IMR-90 (cell line): ENCODE data around the gene TNFRSF4. TPM values are rescaled to one million over a fixed set of nuclear protein-coding genes. Genes with fewer than 3 reads are reported as not detected.

ENCODE experiments used
- ATAC-seq: fragments of 200-7000 bp; cut with Tn5 transposase; 2 replicates; pipeline ENCODE4 v1.9.1; 2020; ENCODE audit warnings: low read depth, mild to moderate bottlenecking, moderate library complexity
- BruUV-seq: library from RNA; stranded (reverse); fragments of 400-500 nt; replicated peaks from 2 replicates; lab custom pipeline; 2021; lab: Mats Ljungman, UMichigan
- CTCF ChIA-PET: fragments of 300-600 bp; formaldehyde crosslinking; extraction: SDS; loops from one replicate; lab custom pipeline; 2021; ENCODE audit warnings: antibody characterized with exemption; lab: Yijun Ruan, JAX
- POLR2A ChIA-PET: fragments of 300-600 bp; sonication (Branson Sonifier 250); formaldehyde crosslinking; loops from one replicate; lab custom pipeline; 2022; ENCODE audit warnings: antibody characterized with exemption; ENCODE audit not compliant: unreplicated experiment; lab: Charles Lee
- DNase-seq: peaks from one replicate; pipeline ENCODE4 v3.0.0; 2013
- H2AFZ ChIP-seq: replicated peaks from 2 replicates; pipeline ENCODE3; 2013; ENCODE audit warnings: low read length, mild to moderate bottlenecking; ENCODE audit not compliant: poor library complexity
- H2AK5ac ChIP-seq: 2 replicates; pipeline ENCODE4 v1.6.1; 2013; ENCODE audit warnings: low read depth, low read length, inconsistent platforms
- H2AK9ac ChIP-seq: replicated peaks from 2 replicates; pipeline ENCODE3; 2013; ENCODE audit warnings: mild to moderate bottlenecking, low read depth, low read length, moderate library complexity; ENCODE audit not compliant: poor library complexity
- H2BK120ac ChIP-seq: 2 replicates; pipeline ENCODE4 v1.6.1; 2013; ENCODE audit warnings: low read depth, low read length, inconsistent platforms
- H2BK15ac ChIP-seq: 3 replicates; pipeline ENCODE4 v1.6.1; 2013; ENCODE audit warnings: low read depth, low read length, inconsistent platforms
- H2BK20ac ChIP-seq: 2 replicates; pipeline ENCODE4 v1.6.1; 2013; ENCODE audit warnings: low read depth, mild to moderate bottlenecking, inconsistent platforms, low read length, moderate library complexity
- H2BK5ac ChIP-seq: 2 replicates; pipeline ENCODE4 v1.6.1; 2013; ENCODE audit warnings: mild to moderate bottlenecking, low read depth, low read length, inconsistent platforms; ENCODE audit not compliant: poor library complexity, severe bottlenecking
- H3K14ac ChIP-seq: replicated peaks from 2 replicates; pipeline ENCODE4 v1.6.1; 2013; ENCODE audit warnings: low read depth, low read length, inconsistent platforms
- H3K18ac ChIP-seq: 2 replicates; pipeline ENCODE4 v1.6.1; 2013; ENCODE audit warnings: low read depth, low read length, control low read depth
- H3K23ac ChIP-seq: 2 replicates; pipeline ENCODE4 v1.6.1; 2013; ENCODE audit warnings: low read depth, low read length, inconsistent platforms
- H3K27ac ChIP-seq: 2 replicates; pipeline ENCODE4 v1.5.1; 2013; ENCODE audit warnings: mild to moderate bottlenecking, control low read depth, low read length; ENCODE audit not compliant: insufficient read depth
- H3K27me3 ChIP-seq: 2 replicates; pipeline ENCODE4 v1.6.1; 2013; ENCODE audit warnings: low read length; ENCODE audit not compliant: control insufficient read depth, insufficient read depth
- H3K36me3 ChIP-seq: 2 replicates; pipeline ENCODE4 v1.6.1; 2013; ENCODE audit warnings: low read length, mixed read lengths; ENCODE audit not compliant: control insufficient read depth, insufficient read depth
- H3K4ac ChIP-seq: 2 replicates; pipeline ENCODE4 v1.6.1; 2013; ENCODE audit warnings: low read depth, low read length, inconsistent platforms
- H3K4me1 ChIP-seq: 2 replicates; pipeline ENCODE4 v1.6.1; 2013; ENCODE audit warnings: low read length, mixed read lengths; ENCODE audit not compliant: control insufficient read depth, insufficient read depth
- H3K4me2 ChIP-seq: 2 replicates; pipeline ENCODE4 v1.6.1; 2013; ENCODE audit warnings: low read depth, mild to moderate bottlenecking, control low read depth, low read length, moderate library complexity
- H3K4me3 ChIP-seq: 2 replicates; pipeline ENCODE4 v1.5.1; 2013; ENCODE audit warnings: low read depth, mild to moderate bottlenecking, control low read depth, low read length, moderate library complexity; ENCODE audit not compliant: insufficient read depth
- H3K56ac ChIP-seq: 2 replicates; pipeline ENCODE4 v1.6.1; 2013; ENCODE audit warnings: low read length, inconsistent platforms; ENCODE audit not compliant: insufficient read depth; ENCODE audit errors: extremely low read depth
- H3K79me1 ChIP-seq, 2 experiments: 2 replicates each; pipeline ENCODE4 v1.6.1; 2013; ENCODE audit warnings: low read length in 2 of 2, inconsistent platforms in 1 of 2, low read depth in 1 of 2
- H3K9ac ChIP-seq: 2 replicates; pipeline ENCODE4 v1.6.1; 2013; ENCODE audit warnings: low read depth, low read length, control low read depth
- H3K9me1 ChIP-seq: 2 replicates; pipeline ENCODE4 v1.6.1; 2013; ENCODE audit warnings: low read length, inconsistent platforms; ENCODE audit not compliant: insufficient read depth
- H3K9me3 ChIP-seq: 2 replicates; pipeline ENCODE4 v1.6.1; 2013; ENCODE audit warnings: low read length; ENCODE audit not compliant: control insufficient read depth, insufficient read depth
- H4K20me1 ChIP-seq: 2 replicates; pipeline ENCODE4 v1.6.1; 2013; ENCODE audit warnings: low read length, inconsistent platforms; ENCODE audit not compliant: insufficient read depth
- H4K5ac ChIP-seq: 2 replicates; pipeline ENCODE4 v1.6.1; 2013; ENCODE audit warnings: mild to moderate bottlenecking, low read depth, low read length, control low read depth
- H4K8ac ChIP-seq, 2 experiments: 2 replicates each; pipeline ENCODE4 v1.6.1; 2013; ENCODE audit warnings: low read depth in 2 of 2, low read length in 2 of 2, control low read depth in 1 of 2, inconsistent platforms in 1 of 2
- H4K91ac ChIP-seq: 2 replicates; pipeline ENCODE4 v1.6.1; 2013; ENCODE audit warnings: low read depth, low read length, inconsistent platforms; ENCODE audit not compliant: insufficient read depth
- CEBPB ChIP-seq: IDR thresholded peaks from 2 replicates; pipeline ENCODE4 v1.6.1; 2012; ENCODE audit warnings: low read depth, low read length, improper control_type of control experiment
- ELK1 ChIP-seq: fragments of 150-350 bp; IDR thresholded peaks from 2 replicates; pipeline ENCODE4 v1.6.1; 2016; ENCODE audit warnings: low read depth, mild to moderate bottlenecking, low read length, moderate library complexity, borderline replicate concordance
- MAFK ChIP-seq: IDR thresholded peaks from 2 replicates; pipeline ENCODE4 v1.6.1; 2012; ENCODE audit warnings: low read depth, low read length, improper control_type of control experiment
- POLR2A ChIP-seq: IDR thresholded peaks from 2 replicates; pipeline ENCODE4 v1.6.1; 2012; ENCODE audit warnings: mild to moderate bottlenecking, low read depth, low read length
- RAD21 ChIP-seq: IDR thresholded peaks from 2 replicates; pipeline ENCODE4 v1.6.1; 2012; ENCODE audit warnings: low read length, improper control_type of control experiment
- RCOR1 ChIP-seq: IDR thresholded peaks from 2 replicates; pipeline ENCODE4 v1.6.1; 2012; ENCODE audit warnings: mild to moderate bottlenecking, low read length, improper control_type of control experiment; ENCODE audit not compliant: insufficient replicate concordance
- RFX5 ChIP-seq: IDR thresholded peaks from 2 replicates; pipeline ENCODE4 v1.8.0; 2012; ENCODE audit warnings: low read depth, mild to moderate bottlenecking, low read length, moderate library complexity
- SMC3 ChIP-seq: fragments of 150-350 bp; IDR thresholded peaks from 2 replicates; pipeline ENCODE4 v1.6.1; 2016; ENCODE audit warnings: low read depth, mild to moderate bottlenecking, antibody characterized with exemption, low read length, moderate library complexity
- USF2 ChIP-seq: fragments of 150-350 bp; IDR thresholded peaks from 2 replicates; pipeline ENCODE4 v1.6.1; 2017; ENCODE audit warnings: mild to moderate bottlenecking, antibody characterized with exemption, low read length, low read depth
- WGBS, 2 experiments: methylation state at CpG; one replicate each; pipeline versions ENCODE4 v1.1.5 to v1.1.7; 2013; ENCODE audit warnings: missing lambda C conversion rate in 2 of 2; ENCODE audit not compliant: insufficient read length in 1 of 2; ENCODE audit errors: extremely low coverage in 2 of 2; 5-methylcytosine and 5-hydroxymethylcytosine counted together
- dilution Hi-C: fragments of 300-500 bp; cut with HindIII; formaldehyde crosslinking; loops from one replicate; pipeline ENCODE4 v1.14.3; 2018; ENCODE audit warnings: low sequenced_read_pairs; ENCODE audit not compliant: unreplicated experiment
- in situ Hi-C: fragments of 300-500 bp; cut with MboI; formaldehyde crosslinking; loops from 3 replicates; pipeline ENCODE4 v1.14.3; 2019; ENCODE audit warnings: low sequenced_read_pairs, inconsistent platforms, mixed read lengths
- intact Hi-C: fragments of 100-400 bp; cut with micrococcal nuclease; formaldehyde crosslinking; loops from 2 replicates; pipeline ENCODE4 v1.10.0; 2022
- polyA plus RNA-seq, 3 experiments: library from polyadenylated mRNA; depleted of rRNA; stranded (reverse); fragments of >200 nt; gene quantifications; 2 replicates each; pipeline ENCODE4 v1.2.3, GENCODE V29; 2012; ENCODE audit warnings: low replicate concordance in 1 of 3
- total RNA-seq: library from RNA; depleted of rRNA; stranded (reverse); fragments of >200 nt; gene quantifications from 2 replicates; pipeline ENCODE4 v1.2.3, GENCODE V29; 2012

TNFRSF4 gene
- total and polyA plus RNA-seq, 2 of the 4 experiments (the other 2 are of a cell fraction): 0.15 TPM; not detected in 1

- TF ChIP-seq USF2 (no peak), RAD21 (no peak)
Observed at GRCh38 chr1:1240348-1240732, 26.4 kb upstream of the TNFRSF4 start (continued).

GRCh38 chr1:1239614-1240347 lies 25.8 kb upstream of the TNFRSF4 start:
- Histone ChIP-seq H3K14ac (no peak overlapping the region), H2BK20ac (no peak overlapping the region), H3K79me1 (peaks cover 0 to 12% of the 10 kb centered on the region in 2 experiments; a peak in 2 of 4 replicates), H2BK120ac (no peak overlapping the region), H3K9me3 (no peaks in the 10 kb centered on the region), H3K9ac (no peak overlapping the region), H4K91ac (no peak overlapping the region), H3K4ac (no peak overlapping the region), H3K27me3 (no peaks in the 10 kb centered on the region), H3K36me3 (peaks cover 2% of the 10 kb centered on the region; the same call in 1 of the 2 replicates), H3K4me1 (peaks cover 14% of the 10 kb centered on the region), H2BK5ac (no peak overlapping the region), H2AK9ac (peak overlapping the region; percentile 5), H3K56ac (no peak overlapping the region), H4K8ac (no peak overlapping the region), H2AFZ (peak overlapping the region; percentile 23), H2BK15ac (no peak overlapping the region), H3K4me3 (no peak overlapping the region), H4K20me1 (no peaks in the 10 kb centered on the region), H3K9me1 (no peaks in the 10 kb centered on the region), H3K18ac (no peak overlapping the region), H3K23ac (no peak overlapping the region), H3K27ac (no peak overlapping the region), H3K4me2 (no peak overlapping the region), H4K5ac (no peak overlapping the region), H2AK5ac (peak overlapping the region; percentile 16; the same call in 1 of the 2 replicates)
- ATAC-seq (no peak), DNase-seq (no peak)
- ChIA-PET CTCF (no interaction called here), POLR2A (no interaction called here)
- in situ Hi-C loops (no loop called here), dilution Hi-C loops (no loop called here), intact Hi-C loops (no loop called here)
- 48% methylated on average over 15 of the region's 30 CpGs; no CpG with 5 or more reads in 1 of the 2 experiments for WGBS, 2 experiments
- no TSS peak for BruUV-seq
- TF ChIP-seq ELK1: no peak
- no peak for TF ChIP-seq POLR2A
- no peak for TF ChIP-seq SMC3
- TF ChIP-seq MAFK: no peak
- TF ChIP-seq RCOR1: no peak
- TF ChIP-seq CEBPB: no peak
- no peak for TF ChIP-seq RFX5
